HepG2 (cell line): ENCODE data around the gene ATM. TPM values are rescaled to one million over a fixed set of nuclear protein-coding genes. Genes with fewer than 3 reads are reported as not detected.

ENCODE experiments used
- ATAC-seq: fragments of 200-7000 bp; cut with Tn5 transposase; 3 replicates; pipeline ENCODE4 v1.9.1; 2020; ENCODE audit warnings: mild to moderate bottlenecking, moderate library complexity
- BruUV-seq: library from RNA; stranded (reverse); fragments of 400-500 nt; replicated peaks from 2 replicates; lab custom pipeline; 2021; lab: Mats Ljungman, UMichigan
- CTCF ChIA-PET: fragments of 300-600 bp; formaldehyde crosslinking; extraction: SDS; loops from one replicate; lab custom pipeline; 2021; ENCODE audit warnings: low total read pairs, inconsistent platforms, low intra/inter-chr PET ratio; lab: Yijun Ruan, JAX
- POLR2A ChIA-PET: fragments of 350-600 bp; sonication (Branson Sonifier 250); formaldehyde crosslinking; loops from one replicate; lab custom pipeline; 2020; ENCODE audit warnings: antibody characterized with exemption, inconsistent platforms; lab: Yijun Ruan, JAX
- DNase-seq: peaks from one replicate; pipeline ENCODE4 v3.0.0-alpha.2; 2015; ENCODE audit warnings: low spot score
- FAIRE-seq: peaks from 3 replicates; lab custom pipeline; 2011; peaks lifted over from hg19 to GRCh38; lab: Jason Lieb, UNC
- H2AFZ ChIP-seq: one replicate; pipeline ENCODE4 v1.6.1; 2011; ENCODE audit warnings: low read length, inconsistent platforms
- H3K27ac ChIP-seq: fragments of 300-600 bp; 3 replicates; pipeline ENCODE4 v1.8.0; 2011; ENCODE audit warnings: mixed run types, mild to moderate bottlenecking, mixed read lengths, low read length, inconsistent platforms; ENCODE audit not compliant: insufficient read depth; ENCODE audit errors: extremely low read length
- H3K27me3 ChIP-seq, 2 experiments: fragments of 200-600 bp in 1 of 2; 2 replicates in 1 of 2; 3 replicates in 1 of 2; pipeline versions ENCODE4 v1.6.0 to v1.8.0; 2011; ENCODE audit warnings: low read length in 2 of 2, mild to moderate bottlenecking in 2 of 2, moderate library complexity in 2 of 2, inconsistent platforms in 1 of 2; ENCODE audit not compliant: insufficient read depth in 2 of 2, control insufficient read depth in 1 of 2
- H3K36me3 ChIP-seq, 2 experiments: fragments of 200-600 bp in 1 of 2; replicated peaks in 1 of 2; 2 replicates in 1 of 2; 3 replicates in 1 of 2; pipeline versions ENCODE4 v1.5.1 to v1.8.0; 2011; ENCODE audit warnings: low read length in 2 of 2, inconsistent platforms in 1 of 2; ENCODE audit not compliant: insufficient read depth in 2 of 2, control insufficient read depth in 1 of 2
- H3K4me1 ChIP-seq: 2 replicates; pipeline ENCODE4 v1.5.1; 2012; ENCODE audit warnings: low read length, inconsistent platforms; ENCODE audit not compliant: insufficient read depth
- H3K4me2 ChIP-seq: 2 replicates; pipeline ENCODE4 v1.6.0; 2011; ENCODE audit warnings: low read depth, low read length, inconsistent platforms
- H3K4me3 ChIP-seq, 3 experiments: fragments of 200-600 bp in 1 of 3; sonication (generic), shearing (Covaris generic) in 1 of 3; replicated peaks in 1 of 3; 2 replicates each; pipeline ENCODE4 v1.5.1; 2011 to 2016; ENCODE audit warnings: low read length in 3 of 3, inconsistent platforms in 2 of 3, low read depth in 2 of 3, mild to moderate bottlenecking in 2 of 3, control low read depth in 1 of 3, mixed read lengths in 1 of 3; ENCODE audit not compliant: insufficient read depth in 1 of 3
- H3K79me2 ChIP-seq: one replicate; pipeline ENCODE4 v1.6.1; 2011; ENCODE audit warnings: low read length, inconsistent platforms; ENCODE audit not compliant: insufficient read depth
- H3K9ac ChIP-seq: 2 replicates; pipeline ENCODE4 v1.6.0; 2011; ENCODE audit warnings: mild to moderate bottlenecking, low read depth, low read length, inconsistent platforms; ENCODE audit not compliant: insufficient read depth
- H3K9me3 ChIP-seq: 2 replicates; pipeline ENCODE4 v1.5.1; 2012; ENCODE audit warnings: mild to moderate bottlenecking, low read length
- H4K20me1 ChIP-seq: 2 replicates; pipeline ENCODE4 v1.6.0; 2011; ENCODE audit warnings: inconsistent platforms, mild to moderate bottlenecking, low read length, moderate library complexity; ENCODE audit not compliant: insufficient read depth
- ADNP ChIP-seq: sonication (generic); formaldehyde crosslinking; IDR thresholded peaks from 2 replicates; pipeline ENCODE4 v1.4.0; 2020; ENCODE audit warnings: missing genetic modification reagents
- CCAR2 ChIP-seq: fragments of 200-400 bp; formaldehyde crosslinking; optimal IDR thresholded peaks from 2 replicates; pipeline ENCODE3; 2018; ENCODE audit warnings: low read depth, mild to moderate bottlenecking, low read length, moderate library complexity
- DMAP1 ChIP-seq: IDR thresholded peaks from 2 replicates; pipeline ENCODE4 v1.6.1; 2016
- DPF2 ChIP-seq: sonication (generic); formaldehyde crosslinking; IDR thresholded peaks from 2 replicates; pipeline ENCODE4 v1.4.0; 2020; ENCODE audit warnings: mild to moderate bottlenecking, low read depth, missing genetic modification reagents, borderline replicate concordance
- HDAC6 ChIP-seq: fragments of 200-600 bp; sonication (generic); IDR thresholded peaks from 2 replicates; pipeline ENCODE4 v1.7.0; 2017; ENCODE audit warnings: mild to moderate bottlenecking, antibody characterized with exemption, low read length, low read depth
- HNF1B ChIP-seq: sonication (generic); formaldehyde crosslinking; IDR thresholded peaks from 2 replicates; pipeline ENCODE4 v1.5.1; 2020; ENCODE audit warnings: mild to moderate bottlenecking, moderate library complexity, missing genetic modification reagents
- KLF9 ChIP-seq: IDR thresholded peaks from 2 replicates; pipeline ENCODE4 v1.6.1; 2016; ENCODE audit warnings: low read depth
- LCORL ChIP-seq, 2 experiments: fragments of 450-650 bp in 1 of 2; sonication (generic) in 1 of 2; formaldehyde crosslinking in 1 of 2; IDR thresholded peaks; 2 replicates each; pipeline versions ENCODE4 v1.5.0 to v1.6.1; 2017 to 2020; ENCODE audit warnings: antibody characterized with exemption in 1 of 2, missing genetic modification reagents in 1 of 2
- MEF2D ChIP-seq: sonication (generic); formaldehyde crosslinking; IDR thresholded peaks from 2 replicates; pipeline ENCODE4 v1.5.1; 2020; ENCODE audit warnings: mild to moderate bottlenecking, missing genetic modification reagents
- NR0B2 ChIP-seq: sonication (generic); formaldehyde crosslinking; IDR thresholded peaks from 2 replicates; pipeline ENCODE4 v1.4.0; 2020; ENCODE audit warnings: mild to moderate bottlenecking, missing genetic modification reagents
- SAFB2 ChIP-seq: sonication (generic); formaldehyde crosslinking; IDR thresholded peaks from 2 replicates; pipeline ENCODE4 v1.5.1; 2020; ENCODE audit warnings: missing genetic modification reagents, low read depth, mild to moderate bottlenecking, borderline replicate concordance
- SP5 ChIP-seq: IDR thresholded peaks from 2 replicates; pipeline ENCODE4 v1.6.1; 2016; ENCODE audit warnings: low read depth, borderline replicate concordance
- TERF1 ChIP-seq: sonication (generic); formaldehyde crosslinking; IDR thresholded peaks from 2 replicates; pipeline ENCODE4 v1.8.0; 2022; ENCODE audit warnings: mild to moderate bottlenecking, missing genetic modification reagents, moderate library complexity
- U2AF2 ChIP-seq: fragments of 200-400 bp; formaldehyde crosslinking; IDR thresholded peaks from 2 replicates; pipeline ENCODE4 v1.6.1; 2017; ENCODE audit warnings: low read depth, mild to moderate bottlenecking, low read length
- ZEB1 ChIP-seq: IDR thresholded peaks from 2 replicates; pipeline ENCODE4 v1.6.1; 2012; ENCODE audit warnings: mild to moderate bottlenecking, low read depth, inconsistent platforms; ENCODE audit not compliant: insufficient replicate concordance
- ZMAT3 ChIP-seq: sonication (generic); formaldehyde crosslinking; conservative IDR thresholded peaks from 2 replicates; pipeline ENCODE4 v1.7.0; 2021; ENCODE audit warnings: missing genetic modification reagents
- ZNF333 ChIP-seq: sonication (generic); formaldehyde crosslinking; IDR thresholded peaks from 2 replicates; pipeline ENCODE4 v1.4.0; 2020; ENCODE audit warnings: mild to moderate bottlenecking, missing genetic modification reagents, borderline replicate concordance
- ZNF781 ChIP-seq: sonication (generic); formaldehyde crosslinking; IDR thresholded peaks from 2 replicates; pipeline ENCODE4 v1.5.1; 2020; ENCODE audit warnings: borderline replicate concordance, mild to moderate bottlenecking, missing genetic modification reagents; ENCODE audit errors: not compliant biosample characterization
- ZNF790 ChIP-seq: sonication (generic); formaldehyde crosslinking; IDR thresholded peaks from 2 replicates; pipeline ENCODE4 v1.8.0; 2022; ENCODE audit warnings: missing genetic modification reagents, mild to moderate bottlenecking, borderline replicate concordance
- ZSCAN5A ChIP-seq: sonication (generic); formaldehyde crosslinking; IDR thresholded peaks from 2 replicates; pipeline ENCODE4 v1.8.0; 2022; ENCODE audit warnings: mild to moderate bottlenecking, missing genetic modification reagents, borderline replicate concordance
- WGBS: methylation state at CpG from one replicate; pipeline ENCODE4 v1.1.6; 2017; ENCODE audit warnings: low lambda C conversion rate; 5-methylcytosine and 5-hydroxymethylcytosine counted together
- in situ Hi-C: cut with HindIII; loops from 2 replicates; pipeline ENCODE4 v1.10.0; 2017; ENCODE audit warnings: low pct_unique_long_range_greater_than_20kb; ENCODE audit not compliant: extremely low pct_ligation_motif_present
- intact Hi-C: fragments of 100-400 bp; cut with micrococcal nuclease; formaldehyde crosslinking; loops from one replicate; pipeline ENCODE4 v1.10.0; 2022; ENCODE audit not compliant: unreplicated experiment
- polyA plus RNA-seq, 8 experiments: library from polyadenylated mRNA; depleted of rRNA in 3 of 8; stranded (reverse) in 7 of 8; unstranded in 1 of 8; fragments of >200 nt; fragmentation: Illumina TruSeq in 4 of 8; extraction: Trizol in 4 of 8; gene quantifications; 2 replicates each; pipeline versions ENCODE4 v1.2.1 to v1.2.3, GENCODE V29; 2011 to 2016; ENCODE audit warnings: low read depth in 4 of 8, missing spikeins in 1 of 8, mixed read lengths in 1 of 8; ENCODE audit not compliant: insufficient read depth in 1 of 8
- total RNA-seq, 5 experiments: library from RNA; depleted of rRNA; stranded (reverse); fragments of >200 nt; fragmentation: Illumina TruSeq; extraction: Trizol; gene quantifications; 2 replicates each; pipeline ENCODE4 v1.2.3, GENCODE V29; 2016; ENCODE audit warnings: low read depth in 1 of 5

ATM gene
- total and polyA plus RNA-seq, 2 of the 13 experiments (the other 11 are each of a cell fraction or from before 2014, with no cell fraction given), result 40.0 to 71.6 TPM

GRCh38 chr11:108218455-108218854, 4.4 kb upstream of the ATM start:
- H4K20me1 ChIP-seq, result no peaks in the 10 kb centered on the region; the same call in 1 of the 2 replicates
- H3K79me2 ChIP-seq, result peaks cover 76% of the 10 kb centered on the region
- H3K27ac ChIP-seq, result no peak overlapping the region
- ATAC-seq (no peak), DNase-seq (no peak), FAIRE-seq (no peak)
- H3K9me3 ChIP-seq, result no peaks in the 10 kb centered on the region
- H3K4me3 ChIP-seq, result no peak overlapping the region
- ChIA-PET CTCF (no interaction called here), POLR2A (no interaction called here)
- no TSS peak for BruUV-seq
- no peaks in the 10 kb centered on the region; a peak in 2 of 5 replicates for H3K36me3 ChIP-seq
- H3K9ac ChIP-seq, result no peak overlapping the region
- 72% methylated on average over 2 of the region's 2 CpGs for WGBS
- peaks cover 34% of the 10 kb centered on the region for H3K4me1 ChIP-seq
- intact Hi-C loops, result no loop called here
- peaks cover 0 to 2% of the 10 kb centered on the region in 2 experiments; a peak in 1 of 5 replicates for H3K27me3 ChIP-seq
- no peak overlapping the region for H3K4me2 ChIP-seq
- no peak for TF ChIP-seq SP5
- TF ChIP-seq SAFB2 (CRISPR knock-in tag), result no peak
- TF ChIP-seq TERF1 (CRISPR knock-in tag), result no peak
- no peak for TF ChIP-seq NR0B2 (CRISPR knock-in tag)
- no peak for TF ChIP-seq HDAC6
- TF ChIP-seq ADNP (CRISPR knock-in tag), result no peak
- TF ChIP-seq ZEB1, result no peak
- no peak for TF ChIP-seq MEF2D (CRISPR knock-in tag)
- TF ChIP-seq ZNF333 (CRISPR knock-in tag), result no peak
- TF ChIP-seq KLF9 (CRISPR knock-in tag), result no peak
- no peak for TF ChIP-seq DMAP1 (CRISPR knock-in tag)
- no peak for TF ChIP-seq CCAR2
- TF ChIP-seq ZMAT3, result no peak
- TF ChIP-seq ZNF781 (CRISPR knock-in tag), result no peak
- TF ChIP-seq DPF2 (CRISPR knock-in tag), result no peak
- no peak for TF ChIP-seq ZSCAN5A (CRISPR knock-in tag)
- no peak for TF ChIP-seq HNF1B
- no peak for TF ChIP-seq ZNF790
- no peak for TF ChIP-seq U2AF2
- no peak for TF ChIP-seq LCORL (IDR thresholded peaks at IDR 0.05)
- no peak for TF ChIP-seq LCORL (CRISPR knock-in tag; IDR thresholded peaks at IDR 0.05)
- in situ Hi-C loops, result no loop called here
- no peak overlapping the region for H2AFZ ChIP-seq
